ENCODE measurements around the gene DPYD. TPM values are rescaled to one million over a fixed set of nuclear protein-coding genes. Genes with fewer than 3 reads are reported as not detected.

DPYD gene
- total RNA-seq, 4 donors from 2014 or later: 35.7 to 65.4 (median 43.7) TPM

DNA sequence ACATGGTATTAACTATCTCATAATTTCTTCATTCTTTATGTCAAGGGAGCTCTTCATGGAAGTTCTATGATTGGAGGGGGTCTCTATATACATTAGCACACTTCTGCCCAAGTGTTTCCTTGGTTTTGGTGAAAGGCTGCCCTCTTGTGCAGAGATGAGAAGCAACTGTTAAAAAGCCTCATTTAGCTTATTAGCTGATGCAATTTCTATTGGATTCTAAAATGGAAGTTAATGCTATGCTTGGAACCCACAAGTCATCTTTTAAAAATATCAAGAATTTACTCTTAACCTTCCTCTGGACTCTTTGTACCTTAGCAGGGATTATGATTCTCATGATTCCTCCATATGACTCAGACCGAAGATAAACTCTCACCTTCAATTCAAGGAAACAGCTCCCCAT, 870.3 kb downstream of the DPYD start:
- 95 to 98% methylated on average over 1 of the region's 1 CpG for WGBS, 2 donors
- H3K4me1 ChIP-seq: no peaks in the 10 kb centered on the region
- H3K9me3 ChIP-seq: peaks cover 0 to under 1% (median 0%) of the 10 kb centered on the region in 4 donors
- no peak overlapping the region for H3K27ac ChIP-seq
- H3K27me3 ChIP-seq: no peaks in the 10 kb centered on the region
- no peak overlapping the region for H3K4me3 ChIP-seq
- H3K36me3 ChIP-seq: no peaks in the 10 kb centered on the region
- no peak for DNase-seq (ENCODE audit: low spot score in 2 of 2)
- TF ChIP-seq EP300 (IDR thresholded peaks at IDR 0.05): no peak
- TF ChIP-seq, protein P1, sequence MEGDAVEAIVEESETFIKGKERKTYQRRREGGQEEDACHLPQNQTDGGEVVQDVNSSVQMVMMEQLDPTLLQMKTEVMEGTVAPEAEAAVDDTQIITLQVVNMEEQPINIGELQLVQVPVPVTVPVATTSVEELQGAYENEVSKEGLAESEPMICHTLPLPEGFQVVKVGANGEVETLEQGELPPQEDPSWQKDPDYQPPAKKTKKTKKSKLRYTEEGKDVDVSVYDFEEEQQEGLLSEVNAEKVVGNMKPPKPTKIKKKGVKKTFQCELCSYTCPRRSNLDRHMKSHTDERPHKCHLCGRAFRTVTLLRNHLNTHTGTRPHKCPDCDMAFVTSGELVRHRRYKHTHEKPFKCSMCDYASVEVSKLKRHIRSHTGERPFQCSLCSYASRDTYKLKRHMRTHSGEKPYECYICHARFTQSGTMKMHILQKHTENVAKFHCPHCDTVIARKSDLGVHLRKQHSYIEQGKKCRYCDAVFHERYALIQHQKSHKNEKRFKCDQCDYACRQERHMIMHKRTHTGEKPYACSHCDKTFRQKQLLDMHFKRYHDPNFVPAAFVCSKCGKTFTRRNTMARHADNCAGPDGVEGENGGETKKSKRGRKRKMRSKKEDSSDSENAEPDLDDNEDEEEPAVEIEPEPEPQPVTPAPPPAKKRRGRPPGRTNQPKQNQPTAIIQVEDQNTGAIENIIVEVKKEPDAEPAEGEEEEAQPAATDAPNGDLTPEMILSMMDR (IDR thresholded peaks at IDR 0.05): peak in 1 of 5 experiments; percentile 13

DNA sequence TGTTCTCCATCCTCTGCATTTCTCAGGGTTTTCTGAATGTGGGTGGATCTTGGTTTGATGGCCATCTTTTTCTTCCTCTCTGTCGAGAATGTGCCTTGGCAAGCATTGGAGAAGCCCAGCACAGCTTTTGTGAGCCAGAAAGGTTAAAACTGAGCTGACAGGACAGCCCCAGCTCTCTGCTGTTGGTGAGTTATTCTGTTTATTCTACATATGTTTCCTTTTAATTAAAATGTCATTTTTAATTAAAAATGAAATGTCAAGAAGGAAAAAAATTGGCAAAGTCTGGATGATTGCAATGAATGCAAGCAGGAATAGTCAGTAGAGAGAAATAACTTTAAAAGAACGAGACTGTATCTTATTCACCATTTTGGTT, 873.4 kb downstream of the DPYD start:
- Histone ChIP-seq H3K9me3 (peaks cover 0 to 22% (median 0%) of the 10 kb centered on the region in 4 donors), H3K27ac (peak overlapping the region in 2 of 4 donors; percentile 37 to 43), H3K36me3 (no peaks in the 10 kb centered on the region), H3K27me3 (no peaks in the 10 kb centered on the region), H3K4me3 (no peak overlapping the region), H3K4me1 (no peaks in the 10 kb centered on the region)
- TF ChIP-seq EP300 (IDR thresholded peaks at IDR 0.05) (no peak), POLR2A (IDR thresholded peaks at IDR 0.05) (no peak)
- TF ChIP-seq, protein P1 (IDR thresholded peaks at IDR 0.05): no peak
- WGBS, 2 donors: 20 to 26% methylated on average over 2 of the region's 2 CpGs
- DNase-seq (ENCODE audit: low spot score in 2 of 2): no peak

DNA sequence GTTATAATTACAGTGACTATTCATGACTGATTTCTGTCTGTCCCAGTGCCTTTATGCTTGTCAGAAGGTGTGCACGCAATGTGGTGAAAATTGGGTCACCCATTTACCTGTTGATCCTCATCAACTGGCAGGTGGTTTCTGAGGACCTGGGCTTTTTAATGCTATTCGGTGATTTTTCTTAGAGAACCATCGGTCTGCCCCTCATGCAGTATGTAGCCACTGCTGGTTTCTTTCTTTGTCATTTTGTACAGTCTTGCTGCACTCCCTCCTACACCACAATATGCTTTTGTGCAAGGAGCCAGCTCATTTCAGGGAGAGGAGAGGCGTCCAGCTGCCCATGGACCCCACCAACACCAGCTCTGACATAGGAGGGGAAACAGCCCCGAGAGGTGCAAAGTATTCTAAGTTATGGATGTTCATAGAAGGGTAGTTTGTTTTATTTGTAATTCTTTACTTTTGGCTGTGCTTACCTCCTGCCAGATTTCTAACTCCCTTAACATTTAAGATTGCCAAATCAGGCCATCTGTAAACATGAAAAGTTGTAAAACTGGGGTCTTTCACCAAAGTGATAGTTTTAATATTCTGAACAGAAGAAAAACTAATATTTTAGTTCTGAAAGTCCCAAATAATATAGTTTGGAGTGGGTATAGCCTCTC, 873.9 kb downstream of the DPYD start:
- Histone ChIP-seq H3K4me1 (no peaks in the 10 kb centered on the region), H3K36me3 (no peaks in the 10 kb centered on the region), H3K27me3 (no peaks in the 10 kb centered on the region), H3K4me3 (no peak overlapping the region), H3K9me3 (peaks cover 0 to 27% (median 0%) of the 10 kb centered on the region in 4 donors), H3K27ac (peak overlapping the region in 2 of 4 donors; percentile 37 to 43)
- no peak for DNase-seq (ENCODE audit: low spot score in 2 of 2)
- WGBS, 2 donors: 57 to 73% methylated on average over 5 of the region's 5 CpGs
- TF ChIP-seq EP300 (IDR thresholded peaks at IDR 0.05) (no peak), POLR2A (IDR thresholded peaks at IDR 0.05) (no peak)
- TF ChIP-seq, protein P1 (IDR thresholded peaks at IDR 0.05): no peak

DNA sequence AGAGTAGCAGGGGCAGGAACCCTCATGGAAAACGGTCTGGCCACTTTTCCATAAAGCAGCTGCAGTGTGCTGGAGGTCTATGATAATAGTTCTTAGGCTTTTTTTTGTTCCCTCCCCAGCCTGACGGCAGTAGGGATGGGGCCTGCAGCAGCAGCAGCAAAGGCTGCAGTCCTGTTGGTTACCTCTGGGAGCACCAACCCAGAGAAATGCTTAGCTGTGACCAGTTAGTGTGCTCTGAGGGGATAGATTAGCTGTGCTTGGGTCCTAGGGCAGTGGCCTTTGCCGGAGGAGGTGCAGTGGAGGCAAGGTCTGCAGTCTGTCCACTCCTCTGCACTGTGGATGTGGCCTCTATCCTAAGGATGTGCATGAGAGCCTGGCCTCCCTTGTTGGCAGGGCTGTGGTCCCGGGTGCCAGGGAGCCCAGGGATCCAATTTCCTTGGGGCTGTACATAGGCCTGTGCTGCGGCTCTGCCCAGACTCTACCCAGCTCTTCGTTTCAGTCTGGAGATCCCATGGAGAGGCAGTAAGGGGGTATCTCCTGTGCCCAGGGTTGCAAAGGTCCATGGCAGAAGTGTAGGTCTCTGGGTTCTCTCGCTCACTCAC, 876.6 kb downstream of the DPYD start:
- peaks cover 0 to 34% (median under 1%) of the 10 kb centered on the region in 4 donors for H3K9me3 ChIP-seq
- no peaks in the 10 kb centered on the region for H3K36me3 ChIP-seq
- 90 to 100% methylated on average over 3 to 7 of the region's 7 CpGs for WGBS, 2 donors
- TF ChIP-seq EP300 (IDR thresholded peaks at IDR 0.05) (no peak), POLR2A (IDR thresholded peaks at IDR 0.05) (no peak)
- TF ChIP-seq, protein P1 (IDR thresholded peaks at IDR 0.05): no peak
- H3K4me1 ChIP-seq: no peaks in the 10 kb centered on the region
- H3K27ac ChIP-seq: no peak overlapping the region
- H3K27me3 ChIP-seq: no peaks in the 10 kb centered on the region
- no peak for DNase-seq (ENCODE audit: low spot score in 2 of 2)
- no peak overlapping the region for H3K4me3 ChIP-seq

DNA sequence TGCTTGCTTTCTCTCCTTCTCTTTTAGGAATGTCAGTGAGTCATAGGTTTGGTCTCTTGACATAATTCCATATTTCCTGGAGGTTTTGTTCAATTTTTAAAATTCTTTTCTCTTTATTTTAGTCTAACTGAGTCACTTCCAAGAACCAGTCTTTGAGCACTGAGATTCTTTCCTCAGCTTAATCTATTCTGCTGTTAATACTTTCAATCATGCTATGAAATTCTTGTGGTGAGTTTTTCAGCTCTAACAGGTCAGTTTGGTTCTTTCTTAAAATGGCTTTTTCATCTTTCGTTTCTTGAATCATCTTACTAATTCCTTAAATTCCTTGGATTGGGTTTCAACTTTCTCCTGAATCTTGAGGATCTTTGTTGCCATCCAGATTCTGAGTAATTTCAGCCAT, 878.3 kb downstream of the DPYD start:
- H3K36me3 ChIP-seq: no peaks in the 10 kb centered on the region
- peaks cover 0 to 42% (median 2%) of the 10 kb centered on the region in 4 donors for H3K9me3 ChIP-seq
- WGBS, 2 donors: 74 to 77% methylated on average over 1 of the region's 1 CpG
- no peaks in the 10 kb centered on the region for H3K27me3 ChIP-seq
- H3K4me3 ChIP-seq: no peak overlapping the region
- no peak overlapping the region for H3K27ac ChIP-seq
- no peak for DNase-seq (ENCODE audit: low spot score in 2 of 2)
- TF ChIP-seq EP300 (IDR thresholded peaks at IDR 0.05) (no peak), POLR2A (IDR thresholded peaks at IDR 0.05) (no peak)
- TF ChIP-seq, protein P1 (IDR thresholded peaks at IDR 0.05): no peak
- no peaks in the 10 kb centered on the region for H3K4me1 ChIP-seq

All from tibial nerve (tissue), 4 donors.